OCI-LY7 (cell line): ENCODE results near the gene GGT5. TPM values are rescaled to one million over a fixed set of nuclear protein-coding genes. Genes with fewer than 3 reads are reported as not detected.
"Not testable (repeated sequence)": the region's sequence is repeated elsewhere in the genome, so short reads cannot be mapped to it uniquely, and the experiment has no call there.

Source experiments
- BruUV-seq: library from RNA; stranded (reverse); fragments of 400-500 nt; replicated peaks from 2 replicates; lab custom pipeline; 2021; lab: Mats Ljungman, UMichigan
- CTCF ChIA-PET: fragments of 300-600 bp; sonication (Branson Sonifier 250); formaldehyde crosslinking; loops from one replicate; lab custom pipeline; 2022; ENCODE audit warnings: antibody characterized with exemption; ENCODE audit not compliant: unreplicated experiment; lab: Charles Lee
- POLR2A ChIA-PET: fragments of 300-600 bp; sonication (Branson Sonifier 250); formaldehyde crosslinking; loops from one replicate; lab custom pipeline; 2022; ENCODE audit warnings: antibody characterized with exemption; lab: Charles Lee
- DNase-seq: peaks from one replicate; pipeline ENCODE4 v3.0.0-alpha.2; 2015; ENCODE audit warnings: low spot score
- H2AFZ ChIP-seq: fragments of 200-600 bp; sonication (generic), shearing (Covaris generic); 2 replicates; pipeline ENCODE4 v1.6.1; 2014; ENCODE audit warnings: mild to moderate bottlenecking, antibody characterized with exemption, low read length, moderate library complexity
- H3K27ac ChIP-seq: fragments of 200-600 bp; sonication (generic); 2 replicates; pipeline ENCODE4 v1.5.1; 2014; ENCODE audit warnings: mixed run types, low read depth, mild to moderate bottlenecking, moderate library complexity, low read length, inconsistent platforms; ENCODE audit not compliant: poor library complexity, severe bottlenecking
- H3K36me3 ChIP-seq: fragments of 200-600 bp; sonication (generic); 2 replicates; pipeline ENCODE4 v1.6.1; 2014; ENCODE audit warnings: mild to moderate bottlenecking, antibody characterized with exemption, low read length, moderate library complexity, mixed read lengths; ENCODE audit not compliant: insufficient read depth
- H3K4me1 ChIP-seq: fragments of 200-600 bp; sonication (generic); 2 replicates; pipeline ENCODE4 v1.5.1; 2014; ENCODE audit warnings: mild to moderate bottlenecking, low read length; ENCODE audit not compliant: insufficient read depth, poor library complexity, severe bottlenecking
- H3K4me2 ChIP-seq: fragments of 200-600 bp; sonication (generic); 2 replicates; pipeline ENCODE4 v1.6.1; 2014; ENCODE audit warnings: mild to moderate bottlenecking, low read length
- H3K4me3 ChIP-seq: fragments of 200-600 bp; sonication (generic); 2 replicates; pipeline ENCODE4 v1.5.1; 2014; ENCODE audit warnings: mild to moderate bottlenecking, low read depth, low read length; ENCODE audit not compliant: poor library complexity, severe bottlenecking
- H3K79me2 ChIP-seq: fragments of 200-600 bp; sonication (generic); 2 replicates; pipeline ENCODE4 v1.6.1; 2016; ENCODE audit warnings: low read depth, mild to moderate bottlenecking, low read length, moderate library complexity, mixed read lengths; ENCODE audit not compliant: insufficient read depth
- H3K9me2 ChIP-seq: fragments of 200-600 bp; sonication (generic); 2 replicates; pipeline ENCODE4 v1.6.1; 2016; ENCODE audit warnings: mild to moderate bottlenecking, low read length, mixed read lengths; ENCODE audit not compliant: insufficient read depth
- H3K9me3 ChIP-seq: fragments of 200-600 bp; sonication (generic); 2 replicates; pipeline ENCODE4 v1.6.1; 2014; ENCODE audit warnings: mild to moderate bottlenecking, mixed run types, low read length, mixed read lengths
- H4K20me1 ChIP-seq: fragments of 200-600 bp; sonication (generic); 2 replicates; pipeline ENCODE4 v1.6.1; 2014; ENCODE audit warnings: mild to moderate bottlenecking, antibody characterized with exemption, low read length, moderate library complexity, mixed read lengths; ENCODE audit not compliant: insufficient read depth
- CTCF ChIP-seq: fragments of 200-600 bp; sonication (generic); conservative IDR thresholded peaks from 2 replicates; pipeline ENCODE4 v1.5.1; 2014; ENCODE audit warnings: mild to moderate bottlenecking, antibody characterized with exemption, low read length, moderate library complexity, mixed read lengths
- EZH2phosphoT487 ChIP-seq: fragments of 200-600 bp; sonication (generic); IDR thresholded peaks from 2 replicates; pipeline ENCODE4 v1.6.1; 2018; ENCODE audit warnings: low read depth, borderline replicate concordance, mild to moderate bottlenecking, mixed run types, antibody characterized with exemption, low read length, moderate library complexity, mixed read lengths
- intact Hi-C: fragments of 100-400 bp; cut with micrococcal nuclease; formaldehyde crosslinking; loops from one replicate; pipeline ENCODE4 v1.10.0; 2022; ENCODE audit not compliant: unreplicated experiment
- total RNA-seq, 2 experiments: library from RNA; depleted of rRNA in 1 of 2; stranded (reverse); fragments of >200 nt in 1 of 2; shearing (Covaris generic) in 1 of 2; gene quantifications; 2 replicates each; pipeline ENCODE4 v1.2.3, GENCODE V29; 2014 to 2022

The GGT5 gene
- total RNA-seq, 2 experiments from 2014 or later, result 0.06 TPM; not detected in 1

- H4K20me1 ChIP-seq, result peaks cover 21% of the 10 kb centered on the region; the same call in 1 of the 2 replicates
- H3K79me2 ChIP-seq, result peaks cover 86% of the 10 kb centered on the region
- DNase-seq, H3K9me2 ChIP-seq, intact Hi-C loops, H3K4me3 ChIP-seq, H3K4me1 ChIP-seq, H3K27ac ChIP-seq, BruUV-seq, H3K4me2 ChIP-seq, H3K9me3 ChIP-seq, CTCF ChIA-PET, H2AFZ ChIP-seq: not testable (repeated sequence)
- POLR2A ChIA-PET, result interaction anchor here (0.6 kb wide), 1 partner anchor 96 kb away, joined by 5 read pairs; no protein-coding TSS in a partner anchor
- H3K36me3 ChIP-seq, result peaks cover 23% of the 10 kb centered on the region
Measured at GRCh38 chr22:24287212-24287611, 42.3 kb upstream of the GGT5 start.

GRCh38 chr22:24285245-24285644 is 40.4 kb upstream of the GGT5 start:
- no peak overlapping the region for H3K4me2 ChIP-seq
- no peak overlapping the region for H2AFZ ChIP-seq
- H3K9me2 ChIP-seq, result no peaks in the 10 kb centered on the region
- H4K20me1 ChIP-seq, result peaks cover 25% of the 10 kb centered on the region; the same call in 1 of the 2 replicates
- H3K79me2 ChIP-seq, result peaks cover 81% of the 10 kb centered on the region
- intact Hi-C loops, result no loop called here
- H3K36me3 ChIP-seq, result peaks cover 31% of the 10 kb centered on the region
- DNase-seq, result no peak
- peaks cover 7% of the 10 kb centered on the region for H3K4me1 ChIP-seq
- no peak for TF ChIP-seq CTCF
- TF ChIP-seq EZH2phosphoT487, result no peak
- H3K27ac ChIP-seq, result no peak overlapping the region
- BruUV-seq, result no TSS peak
- ChIA-PET POLR2A (interaction anchor here (0.7 to 1.4 kb wide), 3 partner anchors 12 to 22 kb away, joined by 3 read pairs; no protein-coding TSS in a partner anchor), CTCF (no interaction called here)
- no peaks in the 10 kb centered on the region for H3K9me3 ChIP-seq
- no peak overlapping the region for H3K4me3 ChIP-seq

GRCh38 chr22:24284747-24285203 is 39.9 kb upstream of the GGT5 start:
- intact Hi-C loops, result no loop called here
- H3K4me3 ChIP-seq, result no peak overlapping the region
- H3K4me2 ChIP-seq, result no peak overlapping the region
- DNase-seq, result no peak
- TF ChIP-seq CTCF, result no peak
- no peak for TF ChIP-seq EZH2phosphoT487
- no peaks in the 10 kb centered on the region for H3K9me2 ChIP-seq
- peaks cover 7% of the 10 kb centered on the region for H3K4me1 ChIP-seq
- H3K27ac ChIP-seq, result no peak overlapping the region
- POLR2A ChIA-PET, result interaction anchor here (0.7 to 1.4 kb wide), 3 partner anchors 12 to 22 kb away, joined by 3 read pairs; no protein-coding TSS in a partner anchor
- H3K36me3 ChIP-seq, result peaks cover 31% of the 10 kb centered on the region
- BruUV-seq, result no TSS peak
- peaks cover 21% of the 10 kb centered on the region; the same call in 1 of the 2 replicates for H4K20me1 ChIP-seq
- no peaks in the 10 kb centered on the region for H3K9me3 ChIP-seq
- H3K79me2 ChIP-seq, result peaks cover 76% of the 10 kb centered on the region
- no peak overlapping the region for H2AFZ ChIP-seq
- CTCF ChIA-PET, result no interaction called here
